SU-DHL-6 (cell line): ENCODE results near the gene SEPTIN10.
"Not testable (repeated sequence)": the region's sequence is repeated elsewhere in the genome, so short reads cannot be mapped to it uniquely, and the experiment has no call there.

ENCODE experiments used
- CTCF ChIP-seq: fragments of 200-600 bp; sonication (generic); IDR thresholded peaks from one replicate; pipeline ENCODE4 v1.5.1; 2017; ENCODE audit warnings: antibody characterized with exemption, mild to moderate bottlenecking, low read length, moderate library complexity; ENCODE audit not compliant: insufficient read depth, poor library complexity, severe bottlenecking
- EZH2phosphoT487 ChIP-seq: fragments of 200-600 bp; sonication (generic), shearing (Covaris generic); conservative IDR thresholded peaks from 2 replicates; pipeline ENCODE4 v1.6.1; 2018; ENCODE audit warnings: mild to moderate bottlenecking, antibody characterized with exemption, low read length, moderate library complexity, mixed read lengths

- TF ChIP-seq CTCF, EZH2phosphoT487: not testable (repeated sequence)
Measured at GRCh38 chr2:109640000-109640399, 26.2 kb upstream of the SEPTIN10 start.
